Measurements from ENCODE around the gene STRBP.

DNA sequence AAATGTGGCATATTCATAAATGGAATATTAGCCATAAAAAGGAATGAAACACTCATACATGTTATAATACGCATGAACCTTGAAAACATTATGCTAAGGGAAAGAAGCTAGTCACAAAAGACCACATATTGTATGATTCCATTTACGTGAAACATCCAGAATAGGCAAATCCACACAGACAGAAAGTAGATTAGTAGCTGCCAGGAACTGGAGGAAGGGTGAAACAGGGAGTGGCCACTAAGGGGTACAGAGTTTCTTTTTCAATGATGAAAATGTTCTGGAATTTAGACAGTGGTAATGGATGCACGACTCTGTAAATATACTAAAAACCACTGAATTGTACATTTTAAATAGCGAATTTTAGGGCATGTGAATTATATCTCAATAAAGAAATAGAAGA is 39.4 kb downstream of the STRBP start:
- TF ChIP-seq POLR2A (IDR thresholded peaks at IDR 0.05): no peak
- no peak for TF ChIP-seq CTCF (IDR thresholded peaks at IDR 0.05)
- no peak for TF ChIP-seq POLR2AphosphoS5 (IDR thresholded peaks at IDR 0.05; ENCODE audit: insufficient read depth in 1 of 2, low read depth in 1 of 2)
